Activated CD4-positive, alpha-beta memory T cell treated with anti-CD3 and anti-CD28 coated beads, Interleukin-2, amount 10 ng/mL, durations not matched to agents 7 days and 5 days (primary cell): ENCODE results near the gene TLE4. TPM values are rescaled to one million over a fixed set of nuclear protein-coding genes. Genes with fewer than 3 reads are reported as not detected.
"Not testable (repeated sequence)": the region's sequence is repeated elsewhere in the genome, so short reads cannot be mapped to it uniquely, and the experiment has no call there.

ENCODE experiments used
- CTCF ChIA-PET: fragments of 350-600 bp; sonication (Branson Sonifier 250); formaldehyde crosslinking; loops from one replicate; lab custom pipeline; 2021; ENCODE audit warnings: antibody characterized with exemption, inconsistent platforms; lab: Charles Lee
- POLR2A ChIA-PET: fragments of 350-600 bp; sonication (Branson Sonifier 250); formaldehyde crosslinking; loops from one replicate; lab custom pipeline; 2021; ENCODE audit warnings: antibody characterized with exemption; lab: Charles Lee
- DNase-seq: peaks from one replicate; pipeline ENCODE4 v3.0.0-alpha.2; 2020
- H3K27ac Mint-ChIP-seq: one replicate; pipeline ENCODE4 v1.8.0; 2021; ENCODE audit warnings: mild to moderate bottlenecking, mixed read lengths
- H3K27me3 Mint-ChIP-seq: one replicate; pipeline ENCODE4 v1.8.0; 2021; ENCODE audit warnings: mixed read lengths
- H3K36me3 Mint-ChIP-seq: one replicate; pipeline ENCODE4 v1.8.0; 2021; ENCODE audit warnings: low read depth, mixed read lengths
- H3K4me1 Mint-ChIP-seq: one replicate; pipeline ENCODE4 v1.8.0; 2021; ENCODE audit warnings: mixed read lengths
- H3K4me3 Mint-ChIP-seq: one replicate; pipeline ENCODE4 v1.8.0; 2021; ENCODE audit warnings: mild to moderate bottlenecking, mixed read lengths
- H3K9me3 Mint-ChIP-seq: one replicate; pipeline ENCODE4 v1.8.0; 2021; ENCODE audit warnings: mixed read lengths
- total RNA-seq, 2 experiments: library from RNA; stranded (reverse); gene quantifications; one replicate each; pipeline ENCODE4 v1.2.3, GENCODE V29; 2021

The TLE4 gene
- total RNA-seq, 2 experiments from 2014 or later: 33.3 to 38.3 TPM

GRCh38 chr9:79633558-79633957 is 61.8 kb downstream of the TLE4 start:
- H3K4me1 Mint-ChIP-seq: peaks cover 76% of the 10 kb centered on the region
- H3K27ac Mint-ChIP-seq: peak overlapping the region; percentile 64
- no peaks in the 10 kb centered on the region for H3K27me3 Mint-ChIP-seq
- peaks cover 1% of the 10 kb centered on the region for H3K9me3 Mint-ChIP-seq
- CTCF ChIA-PET: no interaction called here
- DNase-seq: no peak
- H3K36me3 Mint-ChIP-seq: peaks cover 12% of the 10 kb centered on the region
- no peak overlapping the region for H3K4me3 Mint-ChIP-seq
- POLR2A ChIA-PET: interaction anchor here (1.6 to 2.5 kb wide), 2 partner anchors 9 to 62 kb away, joined by 6 to 15 read pairs; partner anchors contain the start of gene TLE4

- peaks cover 6% of the 10 kb centered on the region for H3K9me3 Mint-ChIP-seq
- CTCF ChIA-PET: no interaction called here
- H3K4me3 Mint-ChIP-seq: no peak overlapping the region
- H3K27me3 Mint-ChIP-seq: no peaks in the 10 kb centered on the region
- no peak for DNase-seq
- H3K36me3 Mint-ChIP-seq: peaks cover 23% of the 10 kb centered on the region
- peaks cover 60% of the 10 kb centered on the region for H3K4me1 Mint-ChIP-seq
- H3K27ac Mint-ChIP-seq: no peak overlapping the region
- POLR2A ChIA-PET: interaction anchor here (1.6 to 1.9 kb wide), 3 partner anchors 13 to 66 kb away, joined by 4 to 9 read pairs (median 5); partner anchors contain the start of gene TLE4
These were observed 65.6 kb downstream of the TLE4 start for GRCh38 chr9:79637177-79637925.

GRCh38 chr9:79638806-79639205 is 67.0 kb downstream of the TLE4 start:
- H3K4me1 Mint-ChIP-seq: peaks cover 48% of the 10 kb centered on the region
- no peak for DNase-seq
- H3K36me3 Mint-ChIP-seq: peaks cover 34% of the 10 kb centered on the region
- ChIA-PET POLR2A (no interaction called here), CTCF (interaction anchor here (0.6 kb wide), 1 partner anchor 15 kb away, joined by 4 read pairs; no protein-coding TSS in a partner anchor)
- H3K27ac Mint-ChIP-seq: no peak overlapping the region
- H3K27me3 Mint-ChIP-seq: no peaks in the 10 kb centered on the region
- H3K4me3 Mint-ChIP-seq: no peak overlapping the region
- peaks cover 14% of the 10 kb centered on the region for H3K9me3 Mint-ChIP-seq

- Mint-ChIP-seq H3K4me1 (peaks cover 46% of the 10 kb centered on the region), H3K9me3 (peaks cover 20% of the 10 kb centered on the region)
These were observed 67.6 kb downstream of the TLE4 start for GRCh38 chr9:79639354-79639753.

GRCh38 chr9:79640067-79640466 is 68.3 kb downstream of the TLE4 start:
- H3K27me3 Mint-ChIP-seq, H3K4me3 Mint-ChIP-seq, H3K27ac Mint-ChIP-seq, CTCF ChIA-PET, DNase-seq, POLR2A ChIA-PET: not testable (repeated sequence)
- Mint-ChIP-seq H3K4me1 (peaks cover 39% of the 10 kb centered on the region), H3K36me3 (peaks cover 47% of the 10 kb centered on the region), H3K9me3 (peaks cover 24% of the 10 kb centered on the region)

More at GRCh38 chr9:79639354-79639753, 67.6 kb downstream of the TLE4 start:
- Mint-ChIP-seq H3K27me3 (no peaks in the 10 kb centered on the region), H3K36me3 (peaks cover 40% of the 10 kb centered on the region), H3K4me3 (no peak overlapping the region), H3K27ac (no peak overlapping the region)
- ChIA-PET POLR2A (no interaction called here), CTCF (no interaction called here)
- no peak for DNase-seq

GRCh38 chr9:79641070-79641469 is 69.3 kb downstream of the TLE4 start:
- Mint-ChIP-seq H3K27ac (no peak overlapping the region), H3K4me1 (peaks cover 31% of the 10 kb centered on the region), H3K36me3 (peaks cover 51% of the 10 kb centered on the region), H3K4me3 (no peak overlapping the region), H3K27me3 (no peaks in the 10 kb centered on the region), H3K9me3 (peaks cover 27% of the 10 kb centered on the region)
- no peak for DNase-seq
- ChIA-PET CTCF (no interaction called here), POLR2A (interaction anchor here (1.0 kb wide), 1 partner anchor 17 kb away, joined by 3 read pairs; no protein-coding TSS in a partner anchor)

GRCh38 chr9:79642671-79643070 is 70.9 kb downstream of the TLE4 start:
- CTCF ChIA-PET: no interaction called here
- POLR2A ChIA-PET: no interaction called here
- Mint-ChIP-seq H3K9me3 (peaks cover 27% of the 10 kb centered on the region), H3K27me3 (no peaks in the 10 kb centered on the region), H3K27ac (no peak overlapping the region), H3K4me1 (peaks cover 17% of the 10 kb centered on the region), H3K36me3 (peaks cover 45% of the 10 kb centered on the region), H3K4me3 (no peak overlapping the region)
- DNase-seq: no peak

GRCh38 chr9:79644048-79644447 is 72.3 kb downstream of the TLE4 start:
- H3K4me1 Mint-ChIP-seq: peaks cover 9% of the 10 kb centered on the region
- POLR2A ChIA-PET: no interaction called here

GRCh38 chr9:79644601-79645000 is 72.8 kb downstream of the TLE4 start:
- Mint-ChIP-seq H3K4me3 (no peak overlapping the region), H3K9me3 (peaks cover 22% of the 10 kb centered on the region), H3K27ac (no peak overlapping the region), H3K36me3 (peaks cover 31% of the 10 kb centered on the region), H3K27me3 (no peaks in the 10 kb centered on the region), H3K4me1 (peaks cover 9% of the 10 kb centered on the region)
- DNase-seq: no peak
- ChIA-PET POLR2A (no interaction called here), CTCF (no interaction called here)

More at GRCh38 chr9:79644048-79644447, 72.3 kb downstream of the TLE4 start:
- peaks cover 34% of the 10 kb centered on the region for H3K36me3 Mint-ChIP-seq
- H3K4me3 Mint-ChIP-seq: no peak overlapping the region
- H3K27ac Mint-ChIP-seq: no peak overlapping the region
- DNase-seq: no peak
- H3K27me3 Mint-ChIP-seq: no peaks in the 10 kb centered on the region
- CTCF ChIA-PET: no interaction called here
- peaks cover 22% of the 10 kb centered on the region for H3K9me3 Mint-ChIP-seq

GRCh38 chr9:79645110-79645509 is 73.3 kb downstream of the TLE4 start:
- Mint-ChIP-seq H3K4me1 (peaks cover 5% of the 10 kb centered on the region), H3K4me3 (no peak overlapping the region), H3K27ac (no peak overlapping the region), H3K9me3 (peaks cover 22% of the 10 kb centered on the region), H3K27me3 (no peaks in the 10 kb centered on the region), H3K36me3 (peaks cover 31% of the 10 kb centered on the region)
- no peak for DNase-seq
- ChIA-PET CTCF (no interaction called here), POLR2A (no interaction called here)

GRCh38 chr9:79646096-79646495 is 74.3 kb downstream of the TLE4 start:
- POLR2A ChIA-PET: no interaction called here
- Mint-ChIP-seq H3K27me3 (no peaks in the 10 kb centered on the region), H3K4me1 (no peaks in the 10 kb centered on the region), H3K27ac (no peak overlapping the region), H3K36me3 (peaks cover 31% of the 10 kb centered on the region), H3K4me3 (no peak overlapping the region), H3K9me3 (peaks cover 22% of the 10 kb centered on the region)
- no peak for DNase-seq
- CTCF ChIA-PET: no interaction called here

- ChIA-PET POLR2A (no interaction called here), CTCF (no interaction called here)
- Mint-ChIP-seq H3K27ac (no peak overlapping the region), H3K4me1 (no peaks in the 10 kb centered on the region), H3K4me3 (no peak overlapping the region), H3K36me3 (peaks cover 19% of the 10 kb centered on the region), H3K27me3 (no peaks in the 10 kb centered on the region), H3K9me3 (no peaks in the 10 kb centered on the region)
- DNase-seq: no peak
These were observed 79.6 kb downstream of the TLE4 start for GRCh38 chr9:79651251-79651795.

- CTCF ChIA-PET: no interaction called here
These were observed 80.8 kb downstream of the TLE4 start for GRCh38 chr9:79652598-79652997.

More at GRCh38 chr9:79652598-79652997, 80.8 kb downstream of the TLE4 start:
- no peaks in the 10 kb centered on the region for H3K9me3 Mint-ChIP-seq
- no peak for DNase-seq
- peaks cover 27% of the 10 kb centered on the region for H3K36me3 Mint-ChIP-seq
- no peaks in the 10 kb centered on the region for H3K27me3 Mint-ChIP-seq
- POLR2A ChIA-PET: no interaction called here
- no peak overlapping the region for H3K27ac Mint-ChIP-seq
- H3K4me1 Mint-ChIP-seq: no peaks in the 10 kb centered on the region
- no peak overlapping the region for H3K4me3 Mint-ChIP-seq
